GM12878 (cell line): Measurements from ENCODE around the gene TMPRSS3.

Experiments used
- BRCA1 ChIP-seq: IDR thresholded peaks from 2 replicates; pipeline ENCODE4 v1.6.1; 2011; ENCODE audit warnings: low read depth, low read length, improper control_type of control experiment
- NBN ChIP-seq: fragments of 450-650 bp; IDR thresholded peaks from 2 replicates; pipeline ENCODE4 v1.6.1; 2016
- PML ChIP-seq: IDR thresholded peaks from 2 replicates; pipeline ENCODE4 v1.6.1; 2012; ENCODE audit warnings: low read length, inconsistent platforms
- POLR2A ChIP-seq: IDR thresholded peaks from 2 replicates; pipeline ENCODE4 v1.6.1; 2011; ENCODE audit warnings: low read depth, mild to moderate bottlenecking, low read length
- TARDBP ChIP-seq: IDR thresholded peaks from 2 replicates; pipeline ENCODE4 v1.6.1; 2016; ENCODE audit warnings: borderline replicate concordance
- YY1 ChIP-seq: IDR thresholded peaks from 2 replicates; pipeline ENCODE4 v1.6.1; 2011; ENCODE audit warnings: low read depth, mild to moderate bottlenecking, low read length
- ZZZ3 ChIP-seq: IDR thresholded peaks from 2 replicates; pipeline ENCODE4 v1.6.1; 2011; ENCODE audit warnings: low read depth; ENCODE audit not compliant: control insufficient read depth, insufficient read length
- TF ChIP-seq, protein P1 (sequence below), 3 experiments: IDR thresholded peaks in 2 of 3; conservative IDR thresholded peaks in 1 of 3; 2 replicates each; pipeline ENCODE4 v1.5.1; 2011; ENCODE audit warnings: low read depth in 3 of 3, low read length in 3 of 3, mild to moderate bottlenecking in 3 of 3, control low read depth in 2 of 3, moderate library complexity in 2 of 3, inconsistent platforms in 1 of 3, mixed read lengths in 1 of 3; ENCODE audit not compliant: control insufficient read depth in 2 of 3, insufficient read depth in 1 of 3; ENCODE audit errors: extremely low read depth in 1 of 3
- TF ChIP-seq, protein P2 (sequence below): IDR thresholded peaks from 2 replicates; pipeline ENCODE4 v1.6.1; 2011; ENCODE audit warnings: low read depth, mild to moderate bottlenecking, low read length, moderate library complexity, borderline replicate concordance; ENCODE audit errors: extremely low read depth
- TF ChIP-seq, protein P3 (sequence below): IDR thresholded peaks from 2 replicates; pipeline ENCODE4 v1.6.1; 2012; ENCODE audit warnings: low read depth, low read length, improper control_type of control experiment

DNA sequence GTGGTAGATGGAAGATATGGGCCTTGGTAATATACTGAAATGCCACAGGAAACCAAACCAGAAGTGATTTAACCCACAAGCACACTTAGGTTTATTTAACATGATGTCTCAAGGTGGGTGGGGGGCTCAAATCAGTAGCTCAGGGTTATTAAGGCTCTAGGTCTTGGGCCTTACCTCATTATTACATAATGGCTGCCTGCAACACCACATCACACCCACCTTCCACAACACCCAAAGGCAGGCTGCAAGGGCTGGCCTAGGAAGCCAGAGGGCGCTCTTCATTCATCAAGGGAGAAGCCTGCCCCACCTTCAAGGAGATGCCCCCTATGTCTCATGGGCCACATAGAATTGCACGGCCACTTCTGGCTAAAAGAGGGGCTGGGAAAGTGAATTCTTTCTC, 35.5 kb downstream of the TMPRSS3 start:
- TF ChIP-seq, protein P1, sequence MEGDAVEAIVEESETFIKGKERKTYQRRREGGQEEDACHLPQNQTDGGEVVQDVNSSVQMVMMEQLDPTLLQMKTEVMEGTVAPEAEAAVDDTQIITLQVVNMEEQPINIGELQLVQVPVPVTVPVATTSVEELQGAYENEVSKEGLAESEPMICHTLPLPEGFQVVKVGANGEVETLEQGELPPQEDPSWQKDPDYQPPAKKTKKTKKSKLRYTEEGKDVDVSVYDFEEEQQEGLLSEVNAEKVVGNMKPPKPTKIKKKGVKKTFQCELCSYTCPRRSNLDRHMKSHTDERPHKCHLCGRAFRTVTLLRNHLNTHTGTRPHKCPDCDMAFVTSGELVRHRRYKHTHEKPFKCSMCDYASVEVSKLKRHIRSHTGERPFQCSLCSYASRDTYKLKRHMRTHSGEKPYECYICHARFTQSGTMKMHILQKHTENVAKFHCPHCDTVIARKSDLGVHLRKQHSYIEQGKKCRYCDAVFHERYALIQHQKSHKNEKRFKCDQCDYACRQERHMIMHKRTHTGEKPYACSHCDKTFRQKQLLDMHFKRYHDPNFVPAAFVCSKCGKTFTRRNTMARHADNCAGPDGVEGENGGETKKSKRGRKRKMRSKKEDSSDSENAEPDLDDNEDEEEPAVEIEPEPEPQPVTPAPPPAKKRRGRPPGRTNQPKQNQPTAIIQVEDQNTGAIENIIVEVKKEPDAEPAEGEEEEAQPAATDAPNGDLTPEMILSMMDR (IDR thresholded peaks at IDR 0.05 in 2 of 3, conservative IDR thresholded peaks at IDR 0.05 in 1 of 3; ENCODE audit: control insufficient read depth in 2 of 3, extremely low read depth in 1 of 3, insufficient read depth in 1 of 3, low read depth in 3 of 3, low read length in 3 of 3): peak; percentile 5 to 19 (median 16); a peak in 2 of 6 replicates
- TF ChIP-seq PML: no peak
- TF ChIP-seq, protein P2, sequence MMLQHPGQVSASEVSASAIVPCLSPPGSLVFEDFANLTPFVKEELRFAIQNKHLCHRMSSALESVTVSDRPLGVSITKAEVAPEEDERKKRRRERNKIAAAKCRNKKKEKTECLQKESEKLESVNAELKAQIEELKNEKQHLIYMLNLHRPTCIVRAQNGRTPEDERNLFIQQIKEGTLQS: no peak
- TF ChIP-seq ZZZ3: no peak
- TF ChIP-seq, protein P3, sequence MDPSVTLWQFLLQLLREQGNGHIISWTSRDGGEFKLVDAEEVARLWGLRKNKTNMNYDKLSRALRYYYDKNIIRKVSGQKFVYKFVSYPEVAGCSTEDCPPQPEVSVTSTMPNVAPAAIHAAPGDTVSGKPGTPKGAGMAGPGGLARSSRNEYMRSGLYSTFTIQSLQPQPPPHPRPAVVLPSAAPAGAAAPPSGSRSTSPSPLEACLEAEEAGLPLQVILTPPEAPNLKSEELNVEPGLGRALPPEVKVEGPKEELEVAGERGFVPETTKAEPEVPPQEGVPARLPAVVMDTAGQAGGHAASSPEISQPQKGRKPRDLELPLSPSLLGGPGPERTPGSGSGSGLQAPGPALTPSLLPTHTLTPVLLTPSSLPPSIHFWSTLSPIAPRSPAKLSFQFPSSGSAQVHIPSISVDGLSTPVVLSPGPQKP: no peak
- no peak for TF ChIP-seq POLR2A
- no peak for TF ChIP-seq NBN
- TF ChIP-seq BRCA1: no peak
- no peak for TF ChIP-seq TARDBP
- TF ChIP-seq YY1: no peak
